Posterior vena cava (tissue), 2 donors: ENCODE data around the gene NDST1. TPM values are rescaled to one million over a fixed set of nuclear protein-coding genes. Genes with fewer than 3 reads are reported as not detected.

Source experiments
- DNase-seq: peaks from one replicate; pipeline ENCODE4 v3.0.0-alpha.2; 2020; ENCODE audit warnings: low spot score
- intact Hi-C, 2 donors: fragments of 100-400 bp; cut with DNase I; formaldehyde crosslinking; loops; one replicate each; pipeline versions ENCODE4 v1.14.1 to v1.14.2; 2022 to 2023
- total RNA-seq, 2 donors: library from RNA; stranded (reverse); fragmentation: NEBNext Ultra II Directional; extraction: Animal tissue kit (Norgen Biotek cat#: 25700); gene quantifications; one replicate each; pipeline ENCODE4 v1.2.1, GENCODE V29; 2021
- donor health status: DM: yes; HTN: yes; CAD: no.
- donor health status: DM: yes; HTN: yes; CAD: no.

Gene NDST1
- total RNA-seq, 2 donors from 2014 or later = 57.9 to 68.8 TPM

GRCh38 chr5:150589862-150590601 is 82.1 kb downstream of the NDST1 start:
- intact Hi-C loops = loop anchor here (5.0 kb wide), 1 partner anchor 67 kb away; no protein-coding TSS in a partner anchor
- peak; percentile 92 for DNase-seq

- DNase-seq = peak; percentile 76
- intact Hi-C loops = no loop called here
Measured at GRCh38 chr5:150590979-150591695, 83.2 kb downstream of the NDST1 start.

- intact Hi-C loops = no loop called here
- DNase-seq = peak; percentile 82
Measured at GRCh38 chr5:150593593-150593992, 85.7 kb downstream of the NDST1 start.

- intact Hi-C loops = no loop called here
- DNase-seq = peak; percentile 63
Measured at GRCh38 chr5:150593996-150594395, 86.1 kb downstream of the NDST1 start.

- intact Hi-C loops = no loop called here
- DNase-seq = peak; percentile 74
Measured at GRCh38 chr5:150595466-150596031, 87.6 kb downstream of the NDST1 start.

GRCh38 chr5:150596313-150596712 is 88.4 kb downstream of the NDST1 start:
- peak; percentile 62 for DNase-seq
- intact Hi-C loops = no loop called here

- DNase-seq = no peak
- intact Hi-C loops = no loop called here
Measured at GRCh38 chr5:150596826-150597225, 88.9 kb downstream of the NDST1 start.

- no peak for DNase-seq
- intact Hi-C loops = no loop called here
Measured at GRCh38 chr5:150598006-150598405, 90.1 kb downstream of the NDST1 start.

GRCh38 chr5:150598821-150599273 is 90.9 kb downstream of the NDST1 start:
- intact Hi-C loops = no loop called here
- DNase-seq = no peak

- no peak for DNase-seq
- intact Hi-C loops = no loop called here
Measured at GRCh38 chr5:150599281-150599680, 91.3 kb downstream of the NDST1 start.

- peak; percentile 94 for DNase-seq
- intact Hi-C loops = no loop called here
Measured at GRCh38 chr5:150599917-150600511, 92.1 kb downstream of the NDST1 start.

- intact Hi-C loops = no loop called here
- no peak for DNase-seq
Measured at GRCh38 chr5:150600616-150601490, 92.9 kb downstream of the NDST1 start.

- DNase-seq = no peak
Measured at GRCh38 chr5:150601491-150602345, 93.8 kb downstream of the NDST1 start.

GRCh38 chr5:150603052-150603451 is 95.1 kb downstream of the NDST1 start:
- intact Hi-C loops = no loop called here
- peak; percentile 80 for DNase-seq

More at GRCh38 chr5:150601491-150602345, 93.8 kb downstream of the NDST1 start:
- intact Hi-C loops = no loop called here

- intact Hi-C loops = no loop called here
- peak; percentile 42 for DNase-seq
Measured at GRCh38 chr5:150603491-150603890, 95.6 kb downstream of the NDST1 start.

GRCh38 chr5:150604010-150604409 is 96.1 kb downstream of the NDST1 start:
- intact Hi-C loops = no loop called here
- peak; percentile 17 for DNase-seq

GRCh38 chr5:150604894-150605440 is 97.0 kb downstream of the NDST1 start:
- intact Hi-C loops = no loop called here
- DNase-seq = peak; percentile 42

- intact Hi-C loops = no loop called here
- DNase-seq = peak; percentile 16
Measured at GRCh38 chr5:150605546-150605945, 97.6 kb downstream of the NDST1 start.
